ENCODE measurements around the gene BRD9.
"Not testable (repeated sequence)": the region's sequence is repeated elsewhere in the genome, so short reads cannot be mapped to it uniquely, and the experiment has no call there.

The BRD9 gene

DNA sequence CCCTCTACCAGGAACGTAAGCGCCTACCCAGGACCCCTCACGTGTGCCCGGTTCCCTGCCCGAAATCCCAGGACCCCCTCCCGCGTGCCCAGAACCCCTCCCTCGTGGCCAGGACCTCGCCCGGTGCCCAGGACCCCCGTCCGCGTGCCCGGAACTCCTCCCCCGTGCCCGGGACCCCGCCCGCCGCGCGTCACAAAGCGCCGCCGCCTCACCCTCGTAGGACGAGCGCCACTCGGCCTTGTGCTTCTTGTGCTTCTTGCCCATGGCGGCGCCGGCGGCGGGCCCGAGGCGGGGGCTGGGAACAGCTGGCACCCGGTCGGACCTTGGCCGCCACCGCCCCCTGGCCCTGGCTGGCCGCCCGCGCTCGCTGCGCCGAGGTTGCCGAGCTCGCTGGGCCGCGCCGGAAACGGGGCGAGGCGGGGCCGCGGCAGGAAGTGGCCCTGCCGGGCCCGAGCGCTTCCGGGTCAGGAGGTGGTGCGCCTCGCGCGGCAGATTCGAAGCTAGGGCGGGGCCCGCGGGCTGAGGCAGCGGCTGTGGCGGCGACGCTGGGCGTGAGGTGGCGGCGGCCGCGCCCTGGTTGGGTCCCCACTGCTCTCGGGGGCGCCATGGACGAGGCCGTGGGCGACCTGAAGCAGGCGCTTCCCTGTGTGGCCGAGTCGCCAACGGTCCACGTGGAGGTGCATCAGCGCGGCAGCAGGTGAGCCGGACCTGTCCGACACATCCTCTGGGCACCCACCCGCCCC, at the start of gene BRD9, which contains the start of gene TRIP13:
BRD9 (minus strand) TSS at position 408 of the 743 bp plus-strand sequence; CDS start at position 264, 144 bp downstream.
TRIP13 (plus strand) TSS at position 491 of the 743 bp plus-strand sequence; CDS start at position 606, 115 bp downstream.
- TF ChIP-seq, protein P1, sequence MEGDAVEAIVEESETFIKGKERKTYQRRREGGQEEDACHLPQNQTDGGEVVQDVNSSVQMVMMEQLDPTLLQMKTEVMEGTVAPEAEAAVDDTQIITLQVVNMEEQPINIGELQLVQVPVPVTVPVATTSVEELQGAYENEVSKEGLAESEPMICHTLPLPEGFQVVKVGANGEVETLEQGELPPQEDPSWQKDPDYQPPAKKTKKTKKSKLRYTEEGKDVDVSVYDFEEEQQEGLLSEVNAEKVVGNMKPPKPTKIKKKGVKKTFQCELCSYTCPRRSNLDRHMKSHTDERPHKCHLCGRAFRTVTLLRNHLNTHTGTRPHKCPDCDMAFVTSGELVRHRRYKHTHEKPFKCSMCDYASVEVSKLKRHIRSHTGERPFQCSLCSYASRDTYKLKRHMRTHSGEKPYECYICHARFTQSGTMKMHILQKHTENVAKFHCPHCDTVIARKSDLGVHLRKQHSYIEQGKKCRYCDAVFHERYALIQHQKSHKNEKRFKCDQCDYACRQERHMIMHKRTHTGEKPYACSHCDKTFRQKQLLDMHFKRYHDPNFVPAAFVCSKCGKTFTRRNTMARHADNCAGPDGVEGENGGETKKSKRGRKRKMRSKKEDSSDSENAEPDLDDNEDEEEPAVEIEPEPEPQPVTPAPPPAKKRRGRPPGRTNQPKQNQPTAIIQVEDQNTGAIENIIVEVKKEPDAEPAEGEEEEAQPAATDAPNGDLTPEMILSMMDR (IDR thresholded peaks at IDR 0.05; ENCODE audit: low read depth, low read length) = no peak
- peak within 1 kb of the TSS; percentile 70 for H3K4me3 ChIP-seq (ENCODE audit: low read depth, low read length)
- in situ Hi-C loops (cut with HindIII; ENCODE audit: low sequenced_read_pairs) = no loop called here
- DNase-seq (ENCODE audit: low read depth, low spot score) = peak; percentile 65

DNA sequence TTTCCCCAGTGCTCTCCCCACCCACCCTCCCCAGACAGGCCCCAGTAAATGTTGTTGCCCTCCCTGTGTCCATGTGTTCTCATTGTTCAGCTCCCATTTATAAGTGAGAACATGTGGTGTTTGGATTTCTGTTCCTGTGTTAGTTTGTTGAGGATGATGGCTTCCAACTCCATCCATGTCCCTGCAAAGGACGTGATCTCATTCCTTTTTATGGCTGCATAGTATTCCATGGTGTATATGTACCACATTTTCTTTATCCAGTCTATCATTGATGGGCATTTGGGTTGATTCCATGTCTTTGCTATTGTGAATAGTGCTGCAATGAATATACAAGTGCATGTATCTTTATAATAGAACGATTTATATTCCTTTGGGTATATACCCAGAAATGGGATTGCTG, 48.1 kb upstream of the BRD9 start:
- H3K4me3 ChIP-seq (ENCODE audit: low read depth, low read length); in situ Hi-C loops (cut with HindIII; ENCODE audit: low sequenced_read_pairs); DNase-seq (ENCODE audit: low read depth, low spot score): not testable (repeated sequence)

DNA sequence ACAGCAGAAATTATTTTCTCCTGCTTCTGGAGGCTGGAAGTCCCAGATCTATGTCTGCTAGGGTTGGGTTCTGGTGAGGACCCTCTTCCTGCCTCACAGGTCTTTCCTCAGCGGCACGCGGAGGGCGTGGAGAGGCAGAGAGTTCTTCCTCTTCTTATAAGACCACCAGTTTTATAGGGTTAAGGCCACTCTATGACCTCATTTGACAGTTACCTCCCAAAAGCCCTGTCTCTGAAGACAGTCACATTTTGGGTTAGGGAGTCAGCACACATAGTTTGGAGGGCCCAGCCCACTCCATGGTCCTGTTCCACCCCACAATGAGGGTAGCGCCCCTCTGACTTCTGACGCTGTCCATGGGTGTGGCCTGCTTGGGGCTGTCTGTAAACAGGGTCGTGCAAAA, 46.8 kb upstream of the BRD9 start:
- no peak overlapping the region for H3K4me3 ChIP-seq (ENCODE audit: low read depth, low read length)
- no peak for DNase-seq (ENCODE audit: low read depth, low spot score)
- TF ChIP-seq, protein P1 (IDR thresholded peaks at IDR 0.05; ENCODE audit: low read depth, low read length) = no peak
- in situ Hi-C loops (cut with HindIII; ENCODE audit: low sequenced_read_pairs) = no loop called here

DNA sequence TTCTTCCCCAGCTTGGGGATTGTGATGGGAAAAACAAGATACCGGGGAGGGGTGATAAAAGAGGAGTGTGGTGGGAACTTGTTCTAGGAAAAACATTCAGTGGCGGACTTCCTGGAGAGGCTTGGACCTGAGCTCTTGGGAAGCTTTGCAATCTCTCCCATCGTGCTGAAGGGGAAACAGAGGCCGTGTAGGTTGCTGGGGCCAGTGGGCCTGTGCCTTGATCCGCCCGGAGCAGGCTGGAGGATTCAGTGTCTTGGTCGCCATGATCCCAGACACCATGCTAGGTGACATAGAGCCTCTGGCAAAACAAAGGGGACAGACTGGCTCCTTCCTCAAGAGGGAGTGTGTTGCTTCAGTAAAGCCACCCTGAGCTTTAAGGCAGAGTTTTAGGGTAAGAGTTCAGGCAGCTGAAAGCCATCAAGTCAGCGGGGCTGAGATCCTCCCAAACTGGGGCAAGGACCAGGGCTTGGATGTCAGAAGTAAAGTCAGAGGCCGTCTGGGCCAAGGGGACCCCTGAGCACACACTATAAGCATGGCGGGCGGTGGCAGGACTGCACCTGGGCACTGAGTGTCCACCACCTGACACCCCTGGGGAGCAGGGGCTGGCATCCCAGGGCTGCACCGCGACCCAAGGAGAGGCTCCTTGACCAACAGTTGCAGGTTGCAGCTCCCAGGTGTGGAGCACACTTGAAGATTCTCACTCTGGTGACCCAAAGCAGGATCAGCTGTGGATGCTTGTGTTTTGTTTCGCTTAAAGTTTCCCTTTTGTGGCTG, 44.7 kb upstream of the BRD9 start:
- TF ChIP-seq, protein P1 (IDR thresholded peaks at IDR 0.05; ENCODE audit: low read depth, low read length) = no peak
- H3K4me3 ChIP-seq (ENCODE audit: low read depth, low read length) = no peak overlapping the region
- in situ Hi-C loops (cut with HindIII; ENCODE audit: low sequenced_read_pairs) = no loop called here
- no peak for DNase-seq (ENCODE audit: low read depth, low spot score)

DNA sequence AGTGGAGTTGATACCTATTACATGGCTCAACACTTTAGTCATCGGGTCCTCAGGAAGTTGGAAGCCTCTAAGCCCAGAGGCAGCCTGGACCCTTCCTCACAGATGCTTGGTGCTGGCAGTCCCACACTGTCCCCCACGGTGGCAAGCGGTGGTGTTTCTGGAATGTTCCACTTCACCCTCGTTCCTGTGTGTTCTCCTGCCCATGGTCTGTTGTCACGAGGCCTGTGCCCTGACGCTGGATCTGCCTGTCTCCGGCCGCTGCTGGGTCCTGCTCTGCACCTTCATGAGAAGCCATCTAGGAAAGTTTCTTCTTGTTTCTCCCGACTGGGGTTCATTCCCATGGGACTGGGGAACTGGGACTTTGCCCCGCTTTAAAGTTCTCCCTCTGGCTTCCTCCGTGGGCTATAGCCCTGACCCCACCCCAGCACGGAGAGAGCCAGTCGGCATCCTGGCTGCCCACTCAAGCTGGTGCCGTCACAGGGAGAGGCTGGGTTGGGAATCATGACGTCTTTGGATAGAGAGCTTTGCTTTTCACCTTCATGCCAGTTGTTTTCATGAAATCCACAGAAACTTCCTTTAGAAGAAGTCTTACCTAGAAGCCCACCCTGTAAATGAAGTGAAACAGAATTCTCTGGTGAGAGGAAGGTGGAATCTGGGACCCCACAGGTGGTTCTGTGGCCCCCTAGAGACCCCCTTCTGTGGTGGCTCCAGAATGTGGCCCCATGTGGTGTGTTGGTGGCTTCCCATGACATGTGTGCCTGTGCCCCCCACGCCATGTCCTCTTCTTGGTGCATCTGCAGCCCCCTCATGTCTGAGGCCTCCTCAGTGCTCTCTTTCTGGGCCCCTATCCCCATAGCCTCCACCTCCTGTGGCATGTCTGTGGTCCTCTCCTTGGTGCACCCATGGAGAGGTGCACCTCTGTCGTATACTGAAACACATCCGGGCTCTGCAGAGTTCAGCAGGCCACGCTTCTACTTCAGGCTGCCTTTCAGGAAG, 43.8 kb upstream of the BRD9 start:
- DNase-seq (ENCODE audit: low read depth, low spot score) = no peak
- in situ Hi-C loops (cut with HindIII; ENCODE audit: low sequenced_read_pairs) = no loop called here
- H3K4me3 ChIP-seq (ENCODE audit: low read depth, low read length) = no peak overlapping the region
- TF ChIP-seq, protein P1 (IDR thresholded peaks at IDR 0.05; ENCODE audit: low read depth, low read length) = no peak

DNA sequence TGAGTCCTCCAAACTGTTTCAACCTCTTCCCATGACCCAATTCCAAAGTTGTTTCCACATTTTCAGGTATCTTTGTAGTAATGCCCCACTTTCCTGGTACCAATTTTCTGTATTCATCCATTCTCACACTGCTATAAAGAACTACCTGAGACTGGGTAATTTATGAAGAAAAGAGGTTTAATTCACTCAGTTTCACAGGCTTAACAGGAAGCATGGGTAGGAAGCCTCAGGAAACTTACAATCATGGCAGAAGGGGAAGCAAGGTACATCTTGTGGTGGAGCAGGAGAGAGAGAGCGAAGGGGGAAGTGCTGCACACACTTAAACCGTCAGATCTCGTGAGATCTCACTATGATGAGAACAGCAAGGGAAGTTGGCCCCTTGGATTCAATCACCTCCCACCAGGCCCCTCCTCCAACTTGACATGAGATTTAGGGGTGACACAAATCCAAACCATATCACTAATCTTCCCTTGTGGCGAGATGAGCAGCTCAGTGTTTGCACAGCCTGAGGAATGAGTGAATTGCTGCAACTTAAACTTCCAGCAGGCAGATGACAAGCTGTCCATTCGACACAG, 43.0 kb upstream of the BRD9 start:
- in situ Hi-C loops (cut with HindIII; ENCODE audit: low sequenced_read_pairs) = no loop called here
- no peak overlapping the region for H3K4me3 ChIP-seq (ENCODE audit: low read depth, low read length)
- DNase-seq (ENCODE audit: low read depth, low spot score) = no peak
- TF ChIP-seq, protein P1 (IDR thresholded peaks at IDR 0.05; ENCODE audit: low read depth, low read length) = no peak

Data from astrocyte of the spinal cord (primary cell).